H1 (cell line): ENCODE results near the gene ZNF493. TPM values are rescaled to one million over a fixed set of nuclear protein-coding genes. Genes with fewer than 3 reads are reported as not detected.

ENCODE experiments used
- ATF2 ChIP-seq: IDR thresholded peaks from 2 replicates; pipeline ENCODE4 v1.6.1; 2012; ENCODE audit warnings: low read length, inconsistent platforms
- BRCA1 ChIP-seq: IDR thresholded peaks from 2 replicates; pipeline ENCODE4 v1.6.1; 2012; ENCODE audit warnings: low read depth, low read length, improper control_type of control experiment
- CHD1 ChIP-seq: IDR thresholded peaks from 2 replicates; pipeline ENCODE4 v1.6.1; 2012; ENCODE audit warnings: low read depth, low read length, improper control_type of control experiment
- CTBP2 ChIP-seq: IDR thresholded peaks from 2 replicates; pipeline ENCODE4 v1.7.0; 2011; ENCODE audit warnings: borderline replicate concordance, mild to moderate bottlenecking, moderate library complexity, mixed read lengths, low read length; ENCODE audit not compliant: insufficient read depth, insufficient read length
- KDM1A ChIP-seq: fragments of 200-600, 300-600 bp; sonication (generic); IDR thresholded peaks from 2 replicates; pipeline ENCODE4 v1.7.1; 2016; ENCODE audit warnings: mild to moderate bottlenecking, low read length, borderline replicate concordance
- NRF1 ChIP-seq: IDR thresholded peaks from 2 replicates; pipeline ENCODE4 v1.6.1; 2011; ENCODE audit warnings: mild to moderate bottlenecking, low read depth, low read length, improper control_type of control experiment
- RAD21 ChIP-seq, 2 experiments: IDR thresholded peaks in 1 of 2; conservative IDR thresholded peaks in 1 of 2; 2 replicates each; pipeline ENCODE4 v1.6.1; 2011; ENCODE audit warnings: low read depth in 2 of 2, low read length in 2 of 2, improper control_type of control experiment in 1 of 2, inconsistent platforms in 1 of 2, mild to moderate bottlenecking in 1 of 2, moderate library complexity in 1 of 2
- RBBP5 ChIP-seq: IDR thresholded peaks from 2 replicates; pipeline ENCODE4 v1.7.1; 2012; ENCODE audit warnings: low read depth, mild to moderate bottlenecking, inconsistent platforms, low read length, moderate library complexity, borderline replicate concordance
- SIN3A ChIP-seq, 2 experiments: IDR thresholded peaks in 1 of 2; conservative IDR thresholded peaks in 1 of 2; 2 replicates each; pipeline ENCODE4 v1.6.1; 2011 to 2012; ENCODE audit warnings: low read length in 2 of 2, improper control_type of control experiment in 1 of 2, low read depth in 1 of 2, mild to moderate bottlenecking in 1 of 2
- SP2 ChIP-seq: IDR thresholded peaks from 2 replicates; pipeline ENCODE4 v1.6.1; 2012; ENCODE audit warnings: mild to moderate bottlenecking, low read length, inconsistent platforms
- TAF7 ChIP-seq: optimal IDR thresholded peaks from 2 replicates; pipeline ENCODE3; 2011; ENCODE audit warnings: low read depth, mild to moderate bottlenecking, inconsistent platforms, low read length, moderate library complexity, borderline replicate concordance
- TBP ChIP-seq: IDR thresholded peaks from 2 replicates; pipeline ENCODE4 v1.6.1; 2011; ENCODE audit warnings: low read depth, low read length, improper control_type of control experiment
- polyA plus RNA-seq, 7 experiments: library from polyadenylated mRNA; depleted of rRNA in 3 of 7; stranded (reverse) in 5 of 7; unstranded in 2 of 7; fragments of >200 nt in 5 of 7; fragments of 200-250 nt in 2 of 7; gene quantifications; 1 replicate in 5 of 7; 2 replicates in 1 of 7; 4 replicates in 1 of 7; pipeline versions ENCODE4 v1.2.1 to v1.2.3, GENCODE V29; 2011 to 2013; ENCODE audit warnings: missing spikeins in 2 of 7, mixed read lengths in 2 of 7
- total RNA-seq: library from RNA; stranded (reverse); fragmentation: NEBNext Ultra II Directional; extraction: Animal tissue kit (Norgen Biotek cat#: 25700); gene quantifications from 2 replicates; pipeline ENCODE4 v1.2.1, GENCODE V29; 2021
- TF ChIP-seq, protein P1 (sequence below), 3 experiments: IDR thresholded peaks; 1 replicate in 2 of 3; 2 replicates in 1 of 3; pipeline versions ENCODE4 v1.5.1 to v1.6.1; 2011; ENCODE audit warnings: low read length in 3 of 3, mild to moderate bottlenecking in 3 of 3, inconsistent platforms in 2 of 3, low read depth in 1 of 3, moderate library complexity in 1 of 3; ENCODE audit not compliant: insufficient read depth in 1 of 3; ENCODE audit errors: control extremely low read depth in 1 of 3
- TF ChIP-seq, protein P2 (sequence below): IDR thresholded peaks from 2 replicates; pipeline ENCODE4 v1.6.1; 2012; ENCODE audit warnings: inconsistent platforms
- TF ChIP-seq, protein P3 (sequence below): IDR thresholded peaks from 2 replicates; pipeline ENCODE4 v1.6.1; 2011; ENCODE audit warnings: low read depth, mild to moderate bottlenecking, low read length; ENCODE audit not compliant: insufficient read depth

ZNF493 gene
- total and polyA plus RNA-seq, 2 of the 8 experiments (the other 6 are each of a cell fraction or from before 2014, with no cell fraction given) = 9.0 to 32.2 TPM

DNA sequence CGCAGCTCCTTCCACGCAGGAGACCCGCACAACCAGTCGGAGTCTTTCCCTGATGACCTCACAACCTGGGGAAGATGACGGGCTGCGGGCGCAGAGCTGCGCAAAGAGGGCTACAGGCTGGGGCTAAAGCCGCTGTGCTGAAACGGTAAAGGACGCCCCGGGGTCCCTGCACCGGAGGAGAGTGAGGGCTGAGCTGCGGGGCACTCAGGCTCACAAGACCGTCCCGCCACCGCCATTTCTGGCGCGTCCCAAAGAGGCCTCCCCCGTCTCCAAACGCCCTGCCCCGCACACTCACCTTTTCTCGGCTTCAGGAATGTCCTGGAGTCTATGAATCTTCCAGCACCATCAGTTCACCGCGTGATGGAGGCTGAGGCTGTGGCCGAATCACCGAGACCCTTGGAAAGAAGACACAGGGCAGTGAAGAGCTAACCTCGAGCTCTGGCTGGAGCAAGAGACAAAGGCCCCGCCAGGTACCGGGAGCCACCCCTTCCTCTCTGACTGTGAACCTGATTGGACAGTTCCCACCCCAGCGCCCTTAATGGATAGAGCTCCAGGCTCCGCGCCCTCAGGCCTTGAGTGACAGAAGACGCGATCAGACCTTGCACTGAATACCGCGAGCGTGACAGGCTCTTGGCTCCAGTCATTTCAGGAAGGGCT, 66.6 kb downstream of the ZNF493 start (continued):
- TF ChIP-seq, protein P1, sequence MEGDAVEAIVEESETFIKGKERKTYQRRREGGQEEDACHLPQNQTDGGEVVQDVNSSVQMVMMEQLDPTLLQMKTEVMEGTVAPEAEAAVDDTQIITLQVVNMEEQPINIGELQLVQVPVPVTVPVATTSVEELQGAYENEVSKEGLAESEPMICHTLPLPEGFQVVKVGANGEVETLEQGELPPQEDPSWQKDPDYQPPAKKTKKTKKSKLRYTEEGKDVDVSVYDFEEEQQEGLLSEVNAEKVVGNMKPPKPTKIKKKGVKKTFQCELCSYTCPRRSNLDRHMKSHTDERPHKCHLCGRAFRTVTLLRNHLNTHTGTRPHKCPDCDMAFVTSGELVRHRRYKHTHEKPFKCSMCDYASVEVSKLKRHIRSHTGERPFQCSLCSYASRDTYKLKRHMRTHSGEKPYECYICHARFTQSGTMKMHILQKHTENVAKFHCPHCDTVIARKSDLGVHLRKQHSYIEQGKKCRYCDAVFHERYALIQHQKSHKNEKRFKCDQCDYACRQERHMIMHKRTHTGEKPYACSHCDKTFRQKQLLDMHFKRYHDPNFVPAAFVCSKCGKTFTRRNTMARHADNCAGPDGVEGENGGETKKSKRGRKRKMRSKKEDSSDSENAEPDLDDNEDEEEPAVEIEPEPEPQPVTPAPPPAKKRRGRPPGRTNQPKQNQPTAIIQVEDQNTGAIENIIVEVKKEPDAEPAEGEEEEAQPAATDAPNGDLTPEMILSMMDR (IDR thresholded peaks at IDR 0.05; ENCODE audit: control extremely low read depth in 1 of 3, insufficient read depth in 1 of 3, low read depth in 1 of 3, low read length in 3 of 3) = no peak
- TF ChIP-seq RAD21 (IDR thresholded peaks at IDR 0.05 in 1 of 2, conservative IDR thresholded peaks at IDR 0.05 in 1 of 2; ENCODE audit: low read depth in 2 of 2, low read length in 2 of 2) = no peak
- TF ChIP-seq NRF1 = no peak
- no peak for TF ChIP-seq ATF2
- TF ChIP-seq, protein P2, sequence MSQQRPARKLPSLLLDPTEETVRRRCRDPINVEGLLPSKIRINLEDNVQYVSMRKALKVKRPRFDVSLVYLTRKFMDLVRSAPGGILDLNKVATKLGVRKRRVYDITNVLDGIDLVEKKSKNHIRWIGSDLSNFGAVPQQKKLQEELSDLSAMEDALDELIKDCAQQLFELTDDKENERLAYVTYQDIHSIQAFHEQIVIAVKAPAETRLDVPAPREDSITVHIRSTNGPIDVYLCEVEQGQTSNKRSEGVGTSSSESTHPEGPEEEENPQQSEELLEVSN = no peak
- TF ChIP-seq KDM1A = no peak
- peak; percentile 89 for TF ChIP-seq TBP
- TF ChIP-seq, protein P3, sequence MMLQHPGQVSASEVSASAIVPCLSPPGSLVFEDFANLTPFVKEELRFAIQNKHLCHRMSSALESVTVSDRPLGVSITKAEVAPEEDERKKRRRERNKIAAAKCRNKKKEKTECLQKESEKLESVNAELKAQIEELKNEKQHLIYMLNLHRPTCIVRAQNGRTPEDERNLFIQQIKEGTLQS = no peak
- TF ChIP-seq CHD1 = no peak
- TF ChIP-seq CTBP2 = no peak
- 0 out of 4 replicates have a peak, but pooled peaks of 1 of the 2 experiments have one; percentile 66 for TF ChIP-seq SIN3A (conservative IDR thresholded peaks at IDR 0.05 in 1 of 2, IDR thresholded peaks at IDR 0.05 in 1 of 2; ENCODE audit: low read depth in 1 of 2, low read length in 2 of 2)
- no peak for TF ChIP-seq SP2
- TF ChIP-seq TAF7 = peak; percentile 75
- TF ChIP-seq RBBP5 = no peak
- no peak for TF ChIP-seq BRCA1
